Mucosa of descending colon (tissue), 3 donors: Measurements from ENCODE around the gene GNPDA1. TPM values are rescaled to one million over a fixed set of nuclear protein-coding genes. Genes with fewer than 3 reads are reported as not detected.

ENCODE experiments used
- ATAC-seq: fragments of 200-7000 bp; cut with Tn5 transposase; one replicate; pipeline ENCODE4 v1.9.1; 2020; ENCODE audit warnings: mild to moderate bottlenecking, moderate library complexity
- DNase-seq, 3 donors: peaks; one replicate each; pipeline ENCODE4 v3.0.0-alpha.2; 2020
- H3K36me3 ChIP-seq: fragments of 200-600 bp; one replicate; pipeline ENCODE4 v1.8.0; 2021; ENCODE audit warnings: low read depth, mild to moderate bottlenecking
- H3K4me1 ChIP-seq: fragments of 200-600 bp; one replicate; pipeline ENCODE4 v1.8.0; 2021; ENCODE audit warnings: low read depth, mild to moderate bottlenecking
- H3K4me3 ChIP-seq: fragments of 200-600 bp; one replicate; pipeline ENCODE4 v1.8.0; 2021; ENCODE audit warnings: mild to moderate bottlenecking
- H3K9me3 ChIP-seq: fragments of 200-600 bp; one replicate; pipeline ENCODE4 v1.8.0; 2021; ENCODE audit warnings: mild to moderate bottlenecking
- intact Hi-C, 2 donors: fragments of 100-400 bp; cut with DNase I in 1 of 2; cut with micrococcal nuclease in 1 of 2; formaldehyde crosslinking; loops; one replicate each; pipeline versions ENCODE4 v1.11.0 to v1.11.1; 2022; cut with DNase I, micrococcal nuclease
- total RNA-seq, 3 donors: library from RNA; stranded (reverse); fragmentation: NEBNext Ultra II Directional in 2 of 3; extraction: Animal tissue kit (Norgen Biotek cat#: 25700) in 2 of 3; gene quantifications; one replicate each; pipeline versions ENCODE4 v1.2.1 to v1.2.4, GENCODE V29; 2021 to 2023
- TF ChIP-seq, protein P1 (sequence below): fragments of 200-600 bp; IDR thresholded peaks from one replicate; pipeline ENCODE4 v1.8.0; 2022; ENCODE audit warnings: antibody characterized with exemption, mild to moderate bottlenecking
- donor health status: DM: no; HTN: no; CAD: no; lungs with moderate emphysema.
- donor health status: DM: no; HTN: no; CAD: no.
- donor health status: DM: no; HTN: yes; CAD: no.

The GNPDA1 gene
- total RNA-seq, 3 donors from 2014 or later, result 10.0 to 29.4 (median 25.3) TPM

GRCh38 chr5:142009886-142010285 lies 2.9 kb downstream of the GNPDA1 start:
- intact Hi-C loops, result no loop called here
- peaks cover 10% of the 10 kb centered on the region for H3K4me1 ChIP-seq
- no peaks in the 10 kb centered on the region for H3K36me3 ChIP-seq
- no peaks in the 10 kb centered on the region for H3K9me3 ChIP-seq
- TF ChIP-seq, protein P1, sequence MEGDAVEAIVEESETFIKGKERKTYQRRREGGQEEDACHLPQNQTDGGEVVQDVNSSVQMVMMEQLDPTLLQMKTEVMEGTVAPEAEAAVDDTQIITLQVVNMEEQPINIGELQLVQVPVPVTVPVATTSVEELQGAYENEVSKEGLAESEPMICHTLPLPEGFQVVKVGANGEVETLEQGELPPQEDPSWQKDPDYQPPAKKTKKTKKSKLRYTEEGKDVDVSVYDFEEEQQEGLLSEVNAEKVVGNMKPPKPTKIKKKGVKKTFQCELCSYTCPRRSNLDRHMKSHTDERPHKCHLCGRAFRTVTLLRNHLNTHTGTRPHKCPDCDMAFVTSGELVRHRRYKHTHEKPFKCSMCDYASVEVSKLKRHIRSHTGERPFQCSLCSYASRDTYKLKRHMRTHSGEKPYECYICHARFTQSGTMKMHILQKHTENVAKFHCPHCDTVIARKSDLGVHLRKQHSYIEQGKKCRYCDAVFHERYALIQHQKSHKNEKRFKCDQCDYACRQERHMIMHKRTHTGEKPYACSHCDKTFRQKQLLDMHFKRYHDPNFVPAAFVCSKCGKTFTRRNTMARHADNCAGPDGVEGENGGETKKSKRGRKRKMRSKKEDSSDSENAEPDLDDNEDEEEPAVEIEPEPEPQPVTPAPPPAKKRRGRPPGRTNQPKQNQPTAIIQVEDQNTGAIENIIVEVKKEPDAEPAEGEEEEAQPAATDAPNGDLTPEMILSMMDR, result no peak
- DNase-seq, result no peak
- no peak for ATAC-seq
- H3K4me3 ChIP-seq, result no peak overlapping the region

GRCh38 chr5:142008813-142009212 lies 4.0 kb downstream of the GNPDA1 start:
- H3K4me3 ChIP-seq, result no peak overlapping the region
- ATAC-seq (no peak), DNase-seq (no peak)
- H3K4me1 ChIP-seq, result peaks cover 10% of the 10 kb centered on the region
- TF ChIP-seq, protein P1, result no peak
- intact Hi-C loops, result no loop called here
- H3K9me3 ChIP-seq, result no peaks in the 10 kb centered on the region
- H3K36me3 ChIP-seq, result no peaks in the 10 kb centered on the region

- Histone ChIP-seq H3K4me1 (peaks cover 2% of the 10 kb centered on the region), H3K36me3 (no peaks in the 10 kb centered on the region), H3K4me3 (no peak overlapping the region), H3K9me3 (no peaks in the 10 kb centered on the region)
- intact Hi-C loops, result no loop called here
- DNase-seq (no peak), ATAC-seq (no peak)
- TF ChIP-seq, protein P1, result no peak
Measured at GRCh38 chr5:142007237-142007544, 5.6 kb downstream of the GNPDA1 start.

- ATAC-seq, result peak; percentile 9
Measured at GRCh38 chr5:142006363-142007236, 6.2 kb downstream of the GNPDA1 start.

DNA sequence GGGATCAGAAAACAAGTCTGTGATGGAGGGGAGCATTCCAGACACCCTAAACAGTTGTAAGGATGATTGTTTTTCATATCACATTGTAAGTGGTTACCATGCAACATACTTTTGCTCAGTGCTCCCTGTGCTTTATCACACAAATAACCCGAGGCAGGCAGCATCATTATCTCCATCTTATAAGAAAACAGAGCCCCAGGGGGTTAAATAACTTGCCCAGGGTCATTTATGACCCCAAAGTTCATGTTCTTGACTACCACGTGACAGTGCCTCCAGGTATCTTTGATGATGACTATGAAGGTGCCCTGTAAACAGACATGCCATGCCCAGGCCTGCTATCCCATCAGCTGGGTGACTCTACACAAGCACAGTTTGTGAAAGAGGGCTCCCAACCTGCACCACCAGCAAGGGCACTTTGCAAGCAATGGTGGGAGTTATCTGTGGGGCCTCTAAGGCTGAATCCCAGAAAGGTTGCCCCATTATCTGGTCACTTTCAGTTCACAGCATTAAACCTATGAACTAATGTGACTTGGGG lies 9.5 kb downstream of the GNPDA1 start:
- Histone ChIP-seq H3K4me1 (no peaks in the 10 kb centered on the region), H3K4me3 (no peak overlapping the region), H3K9me3 (no peaks in the 10 kb centered on the region), H3K36me3 (no peaks in the 10 kb centered on the region)
- DNase-seq (no peak), ATAC-seq (no peak)
- TF ChIP-seq, protein P1, result no peak
- intact Hi-C loops, result no loop called here

More at GRCh38 chr5:142006363-142007236, 6.2 kb downstream of the GNPDA1 start:
- TF ChIP-seq, protein P1, result no peak
- Histone ChIP-seq H3K4me3 (no peak overlapping the region), H3K9me3 (no peaks in the 10 kb centered on the region), H3K4me1 (no peaks in the 10 kb centered on the region), H3K36me3 (no peaks in the 10 kb centered on the region)
- DNase-seq, result peak in 1 of 3 donors; percentile 27
- intact Hi-C loops, result no loop called here
